Measurements from ENCODE around the gene IQGAP1.
"Not testable (repeated sequence)": the region's sequence is repeated elsewhere in the genome, so short reads cannot be mapped to it uniquely, and the experiment has no call there.

DNA sequence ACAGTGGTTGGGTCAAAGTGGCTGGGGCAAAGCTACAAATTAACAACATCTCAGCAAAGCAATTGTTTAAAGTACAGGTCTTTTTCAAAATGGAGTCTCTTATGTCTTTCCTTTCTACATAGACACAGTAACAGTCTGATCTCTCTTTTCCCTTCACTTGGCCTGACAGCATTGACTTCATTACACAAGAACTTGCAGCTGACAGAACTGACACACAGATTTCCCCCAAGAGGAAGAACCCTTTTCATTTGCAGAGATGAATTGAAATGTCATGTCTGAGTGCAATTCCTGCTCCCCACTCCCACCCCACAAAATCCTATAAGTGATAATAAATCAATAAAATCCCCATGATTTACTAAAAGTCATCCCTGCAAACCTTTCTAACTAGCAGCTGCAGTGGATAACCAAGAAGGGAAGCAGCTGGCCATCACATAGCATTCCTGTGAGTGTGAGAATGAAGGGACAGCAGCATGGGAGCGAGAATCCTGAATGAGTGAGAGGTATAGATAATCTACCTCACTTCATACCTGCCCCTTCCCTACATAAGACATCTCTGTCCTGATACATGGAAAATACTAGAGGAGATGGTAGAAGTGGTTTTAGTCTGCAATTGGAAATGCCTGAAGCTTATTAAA, 40.5 kb upstream of the IQGAP1 start:
- TF ChIP-seq POLR2A (IDR thresholded peaks at IDR 0.05; ENCODE audit: low read depth, low read length); SPI1 (IDR thresholded peaks at IDR 0.05; ENCODE audit: low read depth, low read length); POLR2AphosphoS5 (IDR thresholded peaks at IDR 0.05; ENCODE audit: low read depth, low read length); TAF1 (IDR thresholded peaks at IDR 0.05; ENCODE audit: low read depth, low read length); POU2F2 (IDR thresholded peaks at IDR 0.05; ENCODE audit: low read depth, low read length); PAX5 (IDR thresholded peaks at IDR 0.05; ENCODE audit: insufficient read depth, low read length, severe bottlenecking): not testable (repeated sequence)

Data from GM12891 (cell line).